B cell (primary cell): ENCODE measurements around the gene PLPP4. TPM values are rescaled to one million over a fixed set of nuclear protein-coding genes. Genes with fewer than 3 reads are reported as not detected.

Experiments
- ATAC-seq: fragments of 200-7000 bp; cut with Tn5 transposase; one replicate; pipeline ENCODE4 v1.10.0; 2021; ENCODE audit warnings: low read depth, mild to moderate bottlenecking, moderate number of reproducible peaks, moderate library complexity
- CTCF ChIA-PET: fragments of 350-600 bp; sonication (Branson Sonifier 250); formaldehyde crosslinking; loops from one replicate; lab custom pipeline; 2021; ENCODE audit warnings: antibody characterized with exemption, inconsistent platforms; lab: Charles Lee
- POLR2A ChIA-PET: fragments of 350-600 bp; sonication (Branson Sonifier 250); formaldehyde crosslinking; loops from one replicate; lab custom pipeline; 2021; ENCODE audit warnings: antibody characterized with exemption; lab: Charles Lee
- DNase-seq: peaks from one replicate; pipeline ENCODE4 v3.0.0; 2013
- H2AFZ ChIP-seq: 2 replicates; pipeline ENCODE4 v1.6.1; 2012; ENCODE audit warnings: mild to moderate bottlenecking, low read depth, low read length; ENCODE audit not compliant: insufficient read depth, poor library complexity, severe bottlenecking
- H3K27ac ChIP-seq, 2 donors: 1 replicate in 1 of 2; 2 replicates in 1 of 2; pipeline ENCODE4 v1.5.1; 2012 to 2013; ENCODE audit warnings: low read length in 2 of 2, mild to moderate bottlenecking in 2 of 2, moderate library complexity in 1 of 2
- H3K27me3 ChIP-seq, 4 experiments: fragments of 200-600 bp in 1 of 4; sonication (generic) in 1 of 4; replicated peaks in 1 of 4; 1 replicate in 2 of 4; 2 replicates in 2 of 4; pipeline versions ENCODE4 v1.6.1 to v1.7.0; 2013 to 2016; ENCODE audit warnings: low read length in 3 of 4, mild to moderate bottlenecking in 2 of 4, mixed read lengths in 1 of 4, moderate library complexity in 1 of 4; ENCODE audit not compliant: insufficient read depth in 4 of 4, control insufficient read depth in 3 of 4; ENCODE audit errors: control extremely low read depth in 1 of 4
- H3K36me3 ChIP-seq, 2 experiments: replicated peaks in 1 of 2; 1 replicate in 1 of 2; 2 replicates in 1 of 2; pipeline versions ENCODE4 v1.6.1 to v1.7.1; 2013; ENCODE audit warnings: low read length in 1 of 2; ENCODE audit not compliant: insufficient read depth in 2 of 2, control insufficient read depth in 1 of 2; ENCODE audit errors: control extremely low read depth in 1 of 2, extremely low read depth in 1 of 2
- H3K4me1 ChIP-seq, 2 donors: fragments of 200-600 bp in 1 of 2; sonication (generic) in 1 of 2; 1 replicate in 1 of 2; 2 replicates in 1 of 2; pipeline versions ENCODE4 v1.5.1 to v1.6.1; 2013 to 2017; ENCODE audit warnings: low read length in 2 of 2; ENCODE audit not compliant: control insufficient read depth in 2 of 2, insufficient read depth in 2 of 2
- H3K4me2 ChIP-seq: replicated peaks from 2 replicates; pipeline ENCODE3; 2012; ENCODE audit warnings: mild to moderate bottlenecking, low read depth, low read length; ENCODE audit not compliant: poor library complexity, severe bottlenecking
- H3K4me3 ChIP-seq, 5 experiments: fragments of 200-600 bp in 1 of 5; sonication (generic) in 1 of 5; 1 replicate in 3 of 5; 2 replicates in 2 of 5; pipeline versions ENCODE4 v1.5.1 to v1.7.0; 2011 to 2016; ENCODE audit warnings: low read length in 4 of 5, mild to moderate bottlenecking in 4 of 5, low read depth in 2 of 5, control low read depth in 1 of 5, moderate library complexity in 1 of 5; ENCODE audit not compliant: insufficient read depth in 1 of 5; ENCODE audit errors: control extremely low read depth in 1 of 5, extremely low read depth in 1 of 5
- H3K79me2 ChIP-seq: fragments of 200-600 bp; sonication (generic); one replicate; pipeline ENCODE4 v1.6.0; 2016; ENCODE audit warnings: low read length; ENCODE audit not compliant: control insufficient read depth, insufficient read depth
- H3K9ac ChIP-seq: fragments of 200-600 bp; sonication (generic); 2 replicates; pipeline ENCODE4 v1.6.1; 2017; ENCODE audit warnings: mild to moderate bottlenecking, low read length, moderate library complexity
- H3K9me3 ChIP-seq, 3 donors: one replicate each; pipeline versions ENCODE4 v1.6.1 to v1.7.1; 2013; ENCODE audit warnings: low read length in 2 of 3; ENCODE audit not compliant: control insufficient read depth in 2 of 3, insufficient read depth in 1 of 3; ENCODE audit errors: control extremely low read depth in 1 of 3
- H4K20me1 ChIP-seq: 2 replicates; pipeline ENCODE4 v1.6.0; 2012; ENCODE audit warnings: mild to moderate bottlenecking, low read length; ENCODE audit not compliant: insufficient read depth, control insufficient read depth, poor library complexity, severe bottlenecking
- H3K27ac Mint-ChIP-seq: one replicate; pipeline ENCODE4 v1.8.0; 2021; ENCODE audit warnings: mixed read lengths
- H3K27me3 Mint-ChIP-seq: one replicate; pipeline ENCODE4 v1.8.0; 2021; ENCODE audit warnings: mixed read lengths
- H3K4me1 Mint-ChIP-seq: one replicate; pipeline ENCODE4 v1.8.0; 2021; ENCODE audit warnings: mixed read lengths
- H3K4me3 Mint-ChIP-seq: one replicate; pipeline ENCODE4 v1.8.0; 2021; ENCODE audit warnings: mixed read lengths
- H3K9me3 Mint-ChIP-seq: one replicate; pipeline ENCODE4 v1.8.0; 2022; ENCODE audit warnings: mixed read lengths; ENCODE audit not compliant: insufficient read depth
- CTCF ChIP-seq: fragments of 200-600 bp; IDR thresholded peaks from one replicate; pipeline ENCODE4 v1.8.0; 2022; ENCODE audit warnings: antibody characterized with exemption, mild to moderate bottlenecking
- EZH2 ChIP-seq: IDR thresholded peaks from 2 replicates; pipeline ENCODE4 v1.6.1; 2012; ENCODE audit warnings: borderline replicate concordance, low read depth, mild to moderate bottlenecking, moderate library complexity, low read length; ENCODE audit not compliant: insufficient read depth, poor library complexity, severe bottlenecking
- WGBS: methylation state at CpG from one replicate; pipeline ENCODE4 v1.1.5; 2013; ENCODE audit warnings: missing lambda C conversion rate; ENCODE audit not compliant: insufficient coverage; 5-methylcytosine and 5-hydroxymethylcytosine counted together
- intact Hi-C: fragments of 100-400 bp; cut with micrococcal nuclease; formaldehyde crosslinking; loops from one replicate; pipeline ENCODE4 v1.10.0; 2022
- polyA plus RNA-seq: library from polyadenylated mRNA; depleted of rRNA; stranded (reverse); fragments of >200 nt; gene quantifications from 2 replicates; pipeline ENCODE4 v1.2.3, GENCODE V29; 2012
- total RNA-seq, 2 donors: library from RNA; stranded (reverse); fragments of 120-200 nt in 1 of 2; gene quantifications; 1 replicate in 1 of 2; 2 replicates in 1 of 2; pipeline versions ENCODE4 v1.2.3 to v1.2.4, GENCODE V29; 2013 to 2022

The PLPP4 gene
- total and polyA plus RNA-seq, 2 donors (not counting 1 experiment from before 2014, with no cell fraction given), result not detected

DNA sequence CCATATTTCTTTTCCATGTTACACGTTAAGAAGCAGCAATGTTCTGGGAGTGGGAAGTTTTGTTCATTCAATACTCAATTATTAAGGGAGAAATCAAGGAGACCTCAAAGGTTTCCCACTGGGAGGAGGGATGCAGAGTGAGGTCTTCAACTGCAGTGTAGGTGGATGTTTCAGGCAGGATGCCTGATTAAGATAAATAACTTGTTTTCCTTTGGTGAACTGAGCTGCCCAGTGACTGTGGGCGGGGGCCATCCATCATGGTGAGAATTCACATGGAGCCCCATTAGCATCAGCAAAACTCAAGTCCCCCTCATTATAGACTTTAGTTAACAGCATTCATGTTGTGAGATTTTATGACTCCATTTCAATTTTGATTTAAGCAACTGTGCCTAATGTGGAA is 121.1 kb downstream of the PLPP4 start:
- no peak overlapping the region for H2AFZ ChIP-seq
- no peaks in the 10 kb centered on the region for H3K27me3 ChIP-seq
- Mint-ChIP-seq H3K27ac (no peak overlapping the region), H3K4me3 (no peak overlapping the region), H3K27me3 (no peaks in the 10 kb centered on the region), H3K4me1 (no peaks in the 10 kb centered on the region), H3K9me3 (no peaks in the 10 kb centered on the region)
- H3K36me3 ChIP-seq, result no peaks in the 10 kb centered on the region
- no peak overlapping the region for H3K4me2 ChIP-seq
- DNase-seq (no peak), ATAC-seq (no peak)
- ChIA-PET POLR2A (no interaction called here), CTCF (no interaction called here)
- no peaks in the 10 kb centered on the region for H3K79me2 ChIP-seq
- H3K9me3 ChIP-seq, result peaks cover 0 to 10% (median 0%) of the 10 kb centered on the region in 3 donors
- TF ChIP-seq EZH2, result no peak
- no peak for TF ChIP-seq CTCF
- H3K4me3 ChIP-seq, result no peak overlapping the region
- no peaks in the 10 kb centered on the region for H4K20me1 ChIP-seq
- no peak overlapping the region for H3K27ac ChIP-seq
- no CpG with 5 or more reads among the region's 2 CpGs for WGBS
- no peaks in the 10 kb centered on the region for H3K4me1 ChIP-seq
- intact Hi-C loops, result no loop called here
- no peak overlapping the region for H3K9ac ChIP-seq

DNA sequence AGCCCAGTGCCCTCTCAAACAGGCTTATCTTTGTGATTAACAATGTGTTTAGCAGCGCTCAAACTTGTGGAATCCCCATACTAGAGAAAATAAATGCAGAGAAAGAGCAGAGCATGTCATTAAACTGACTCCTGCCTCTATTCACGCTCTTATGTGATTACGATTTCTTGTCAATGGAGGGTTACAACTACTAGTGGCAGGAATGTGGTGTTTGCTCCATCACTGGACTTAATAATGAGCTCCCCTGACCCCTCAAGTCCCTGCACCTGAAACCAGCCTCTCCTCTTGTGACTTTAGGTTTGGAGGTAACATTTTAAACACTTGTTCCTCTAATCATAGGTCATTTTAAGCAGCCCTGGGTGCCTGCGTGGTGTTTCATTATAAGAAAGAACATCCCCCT is 121.9 kb downstream of the PLPP4 start:
- DNase-seq, result no peak
- Histone ChIP-seq H3K4me2 (no peak overlapping the region), H3K9me3 (peaks cover 0 to 10% (median 0%) of the 10 kb centered on the region in 3 donors), H2AFZ (no peak overlapping the region), H3K27me3 (no peaks in the 10 kb centered on the region), H3K36me3 (no peaks in the 10 kb centered on the region), H3K9ac (no peak overlapping the region), H3K4me1 (no peaks in the 10 kb centered on the region), H3K27ac (no peak overlapping the region), H3K79me2 (no peaks in the 10 kb centered on the region), H3K4me3 (no peak overlapping the region), H4K20me1 (no peaks in the 10 kb centered on the region)
- WGBS, result 83% methylated on average over 2 of the region's 4 CpGs
- Mint-ChIP-seq H3K27me3 (no peaks in the 10 kb centered on the region), H3K9me3 (no peaks in the 10 kb centered on the region), H3K4me1 (no peaks in the 10 kb centered on the region), H3K27ac (no peak overlapping the region), H3K4me3 (no peak overlapping the region)
- POLR2A ChIA-PET, result no interaction called here
- TF ChIP-seq EZH2 (no peak), CTCF (no peak)
- no peak for ATAC-seq
- CTCF ChIA-PET, result no interaction called here
- intact Hi-C loops, result no loop called here
